SK-N-MC (cell line): ENCODE results near the gene KLF12.
A peak's percentile ranks its signal among the peaks of the same experiment; 100 is the strongest.

Experiments
- DNase-seq: peaks from one replicate; pipeline ENCODE4 v3.0.0-alpha.2; 2011; ENCODE audit warnings: low read depth, low spot score
- H3K27ac ChIP-seq: fragments of 200-600 bp; sonication (generic); 2 replicates; pipeline ENCODE4 v1.5.1; 2016; ENCODE audit warnings: mixed run types
- H3K36me3 ChIP-seq: fragments of 200-600 bp; sonication (generic); 2 replicates; pipeline ENCODE4 v1.6.1; 2017; ENCODE audit warnings: antibody characterized with exemption, low read length, mixed read lengths; ENCODE audit not compliant: insufficient read depth
- H3K4me3 ChIP-seq: fragments of 200-600 bp; sonication (generic); 2 replicates; pipeline ENCODE4 v1.5.1; 2016
- H3K9ac ChIP-seq: fragments of 200-600 bp; sonication (generic); 2 replicates; pipeline ENCODE4 v1.8.0; 2017; ENCODE audit warnings: mixed run types, mixed read lengths; ENCODE audit not compliant: insufficient read length
- H3K9me3 ChIP-seq: fragments of 200-600 bp; sonication (generic); 2 replicates; pipeline ENCODE4 v1.6.1; 2017; ENCODE audit warnings: low read depth, mild to moderate bottlenecking, antibody characterized with exemption, low read length, moderate library complexity, mixed read lengths
- EZH2 ChIP-seq: fragments of 200-600 bp; sonication (generic); IDR thresholded peaks from one replicate; pipeline ENCODE4 v1.6.1; 2017; ENCODE audit warnings: antibody characterized with exemption
- FOXP2 ChIP-seq: optimal IDR thresholded peaks from 2 replicates; pipeline ENCODE3; 2011; ENCODE audit warnings: mild to moderate bottlenecking, moderate library complexity; ENCODE audit not compliant: insufficient read depth; ENCODE audit errors: extremely low read length, control extremely low read depth
- POLR2AphosphoS5 ChIP-seq: IDR thresholded peaks from 2 replicates; pipeline ENCODE4 v1.6.1; 2012; ENCODE audit warnings: mild to moderate bottlenecking, low read depth, low read length, borderline replicate concordance

Gene KLF12

DNA sequence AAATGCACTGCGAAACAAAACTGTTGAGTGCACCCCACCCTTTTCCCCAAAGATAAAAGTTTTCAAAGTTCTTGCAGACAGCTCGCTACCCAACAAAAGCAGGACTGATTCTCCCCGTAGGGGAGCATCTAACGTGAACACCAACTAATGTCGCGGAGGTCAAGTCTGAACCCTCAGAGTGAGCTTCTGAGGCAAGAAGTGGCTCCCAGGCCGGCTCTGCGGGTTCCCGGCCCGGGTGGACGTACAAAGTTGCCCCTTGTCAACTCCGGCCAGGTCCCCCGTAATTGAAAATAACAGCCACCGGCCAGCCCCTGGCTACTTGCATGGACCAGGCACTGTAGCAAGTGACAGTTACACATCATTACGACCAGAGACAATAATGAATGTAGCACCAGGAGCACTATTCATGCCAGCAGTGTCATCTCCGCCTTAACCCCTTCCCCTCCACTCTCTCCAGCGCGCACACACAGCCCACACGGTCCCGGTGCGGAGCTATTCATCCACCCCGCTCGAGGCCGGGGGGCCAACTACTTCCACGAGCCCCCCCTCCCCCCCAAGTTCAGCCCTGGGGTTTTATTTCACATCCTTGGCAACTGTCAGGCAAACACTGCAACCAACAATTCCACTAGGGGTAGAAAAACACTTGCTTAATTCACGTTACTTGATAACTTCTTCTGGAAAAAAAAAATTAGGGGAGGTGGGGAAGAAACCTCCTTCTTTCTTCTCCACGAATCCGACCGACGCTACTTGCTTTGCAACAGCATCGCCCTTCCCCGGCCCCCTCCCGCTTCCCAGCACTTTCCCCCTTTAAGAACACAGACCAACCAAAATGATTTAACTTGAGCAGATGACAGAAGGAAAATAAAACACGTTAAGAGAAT lies 1.2 kb downstream of the KLF12 start:
- no peaks in the 10 kb centered on the region for H3K36me3 ChIP-seq
- no peaks in the 10 kb centered on the region for H3K9me3 ChIP-seq
- peak overlapping the region; percentile 79 for H3K9ac ChIP-seq
- no peak for DNase-seq
- peak overlapping the region; percentile 54; the same call in 1 of the 2 replicates for H3K27ac ChIP-seq
- H3K4me3 ChIP-seq = peak overlapping the region; percentile 94
- TF ChIP-seq POLR2AphosphoS5 = no peak

DNA sequence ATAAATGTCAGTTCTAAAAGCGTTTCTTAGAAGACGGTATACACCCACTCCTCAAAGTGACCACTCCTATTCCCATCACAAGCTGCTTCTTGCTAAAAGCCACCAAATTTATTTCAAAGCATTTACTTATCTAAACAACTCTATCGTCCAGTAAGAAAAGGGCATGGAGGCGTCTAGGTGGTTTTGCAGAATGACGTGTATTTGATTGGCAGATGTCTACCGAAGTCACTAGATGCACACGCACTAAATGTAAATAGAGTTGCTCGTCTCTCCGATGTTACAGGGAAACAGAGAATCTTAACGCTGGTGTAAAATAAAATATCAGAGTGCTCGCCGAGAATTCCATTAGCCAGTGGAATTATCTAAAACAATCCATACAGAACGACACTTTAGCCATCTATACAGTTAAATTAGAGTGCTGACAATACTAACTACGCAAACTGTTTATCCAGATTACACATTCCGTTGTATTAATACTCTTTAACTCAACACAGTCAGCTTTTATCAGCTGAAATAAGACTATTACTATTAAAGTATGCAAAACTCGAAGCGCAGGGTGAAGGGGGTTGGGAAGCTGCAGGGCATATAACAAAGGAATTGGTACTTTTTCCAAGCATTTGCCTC lies 1.9 kb downstream of the KLF12 start:
- Histone ChIP-seq H3K9ac (peak overlapping the region; percentile 45), H3K4me3 (peak overlapping the region; percentile 94), H3K9me3 (no peaks in the 10 kb centered on the region), H3K36me3 (no peaks in the 10 kb centered on the region), H3K27ac (no peak overlapping the region)
- no peak for DNase-seq
- TF ChIP-seq POLR2AphosphoS5 = no peak
- TF ChIP-seq EZH2 = no peak
- no peak for TF ChIP-seq FOXP2

DNA sequence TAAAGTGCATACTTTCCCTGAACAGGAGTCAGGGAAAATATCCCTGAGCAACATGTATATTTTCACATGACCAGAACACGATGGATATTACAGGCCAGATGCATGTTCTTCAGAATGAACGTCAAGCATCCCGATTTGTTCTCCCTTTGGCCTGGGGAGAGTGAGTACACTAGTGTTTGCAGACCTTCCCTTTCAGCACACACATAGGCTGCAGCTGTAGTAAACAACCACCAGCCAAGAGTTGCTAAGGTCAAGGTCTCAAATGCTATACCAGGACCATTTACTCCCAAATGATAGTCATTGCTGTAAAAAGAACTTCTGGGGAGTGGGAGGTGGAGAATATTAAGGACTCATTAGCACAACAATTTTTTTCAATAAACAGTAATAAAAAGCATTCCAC lies 3.0 kb downstream of the KLF12 start:
- Histone ChIP-seq H3K27ac (no peak overlapping the region), H3K36me3 (no peaks in the 10 kb centered on the region), H3K4me3 (no peak overlapping the region), H3K9ac (no peak overlapping the region), H3K9me3 (no peaks in the 10 kb centered on the region)
- TF ChIP-seq POLR2AphosphoS5 (no peak), EZH2 (no peak), FOXP2 (no peak)
- no peak for DNase-seq

DNA sequence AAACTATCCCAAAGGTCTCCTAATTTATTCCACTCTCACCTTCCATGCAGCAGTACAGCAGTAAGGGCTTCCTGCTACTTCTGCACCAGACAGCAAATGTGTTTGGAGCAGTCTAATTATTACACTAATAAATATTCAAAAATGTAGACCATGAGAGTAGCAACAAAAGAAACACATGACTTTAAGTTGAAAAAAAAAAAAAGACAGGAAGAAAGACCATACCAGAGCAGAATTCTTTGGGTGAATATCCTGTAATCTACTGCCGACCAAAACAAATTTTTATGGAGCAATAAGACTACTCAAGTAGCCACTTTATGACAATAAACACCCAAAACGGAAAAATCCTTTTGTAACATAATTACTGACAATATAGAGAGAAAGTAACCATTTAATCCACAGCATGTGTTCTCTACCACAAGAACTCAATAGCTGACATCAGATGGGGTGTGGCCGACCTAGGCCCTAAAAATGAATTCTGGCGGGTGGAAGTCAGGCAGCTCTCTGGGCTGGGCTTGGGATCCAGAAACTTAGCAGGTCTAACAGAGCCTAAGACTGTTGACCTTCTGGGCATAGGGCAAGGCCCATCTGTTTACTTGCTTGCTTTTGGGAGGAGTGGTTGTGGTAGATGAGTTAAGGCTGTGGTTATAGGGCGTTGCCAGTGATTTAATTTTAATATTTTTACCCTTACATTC lies 4.6 kb downstream of the KLF12 start:
- Histone ChIP-seq H3K36me3 (no peaks in the 10 kb centered on the region), H3K4me3 (peak overlapping the region; percentile 48), H3K9ac (no peak overlapping the region), H3K27ac (peak overlapping the region; percentile 57), H3K9me3 (no peaks in the 10 kb centered on the region)
- TF ChIP-seq POLR2AphosphoS5 (peak; percentile 75; the same call in 1 of the 2 replicates), EZH2 (no peak)
- DNase-seq = peak; percentile 67

DNA sequence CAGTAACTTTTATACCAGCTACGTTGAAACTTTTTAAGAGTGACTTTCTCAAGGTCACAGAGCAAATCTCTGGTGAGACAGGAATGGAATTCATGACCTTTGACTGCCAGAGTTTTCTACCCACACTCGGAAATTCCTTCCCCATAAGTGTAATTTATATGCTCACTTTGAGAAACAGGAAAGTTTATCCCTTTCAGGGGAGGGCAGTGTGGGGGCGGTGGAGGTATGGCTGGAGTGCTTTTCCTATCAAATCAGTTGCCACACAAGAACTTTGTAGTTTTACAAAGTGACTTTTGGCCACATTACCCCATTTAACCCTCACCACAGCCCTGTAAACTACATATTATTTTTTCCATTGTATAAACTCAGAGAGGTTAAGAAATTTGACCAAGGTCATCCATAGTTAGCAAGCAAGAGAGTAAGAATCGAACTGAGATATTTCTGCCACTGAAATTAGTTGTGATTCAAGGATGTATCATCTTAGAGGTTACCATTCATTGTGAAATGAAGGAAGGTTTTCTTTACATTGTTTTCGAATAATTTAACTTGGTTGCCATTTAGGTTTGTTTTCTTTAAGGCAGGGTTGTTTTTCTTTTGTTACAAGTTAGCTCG lies 5.9 kb downstream of the KLF12 start:
- no peak overlapping the region for H3K27ac ChIP-seq
- no peak overlapping the region for H3K4me3 ChIP-seq
- H3K9me3 ChIP-seq = no peaks in the 10 kb centered on the region
- no peak for DNase-seq
- no peaks in the 10 kb centered on the region for H3K36me3 ChIP-seq
- H3K9ac ChIP-seq = no peak overlapping the region
- TF ChIP-seq POLR2AphosphoS5 (no peak), EZH2 (no peak), FOXP2 (no peak)

DNA sequence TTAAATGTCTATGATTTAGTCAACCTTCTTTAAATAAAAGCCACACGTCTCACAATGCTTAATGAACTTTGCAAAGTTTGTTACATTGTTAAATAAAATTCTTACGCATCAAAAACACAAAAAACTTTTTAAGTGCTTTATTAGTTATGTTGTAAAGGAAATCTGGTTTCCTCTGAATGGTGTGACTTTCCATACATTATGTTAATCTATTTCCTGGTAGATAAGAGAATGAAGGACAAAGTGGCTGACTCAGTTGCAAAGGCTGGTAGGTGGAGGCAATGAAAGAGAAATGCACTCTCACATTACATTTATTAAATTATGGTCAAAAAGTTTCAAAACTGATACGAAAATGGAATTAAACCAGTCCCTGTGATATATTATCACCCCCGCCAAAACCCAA lies 15.9 kb downstream of the KLF12 start:
- Histone ChIP-seq H3K4me3 (no peak overlapping the region), H3K9ac (no peak overlapping the region), H3K9me3 (peaks cover 3% of the 10 kb centered on the region; the same call in 1 of the 2 replicates), H3K36me3 (no peaks in the 10 kb centered on the region), H3K27ac (no peak overlapping the region)
- no peak for DNase-seq
- TF ChIP-seq POLR2AphosphoS5 (no peak), FOXP2 (no peak), EZH2 (no peak)

DNA sequence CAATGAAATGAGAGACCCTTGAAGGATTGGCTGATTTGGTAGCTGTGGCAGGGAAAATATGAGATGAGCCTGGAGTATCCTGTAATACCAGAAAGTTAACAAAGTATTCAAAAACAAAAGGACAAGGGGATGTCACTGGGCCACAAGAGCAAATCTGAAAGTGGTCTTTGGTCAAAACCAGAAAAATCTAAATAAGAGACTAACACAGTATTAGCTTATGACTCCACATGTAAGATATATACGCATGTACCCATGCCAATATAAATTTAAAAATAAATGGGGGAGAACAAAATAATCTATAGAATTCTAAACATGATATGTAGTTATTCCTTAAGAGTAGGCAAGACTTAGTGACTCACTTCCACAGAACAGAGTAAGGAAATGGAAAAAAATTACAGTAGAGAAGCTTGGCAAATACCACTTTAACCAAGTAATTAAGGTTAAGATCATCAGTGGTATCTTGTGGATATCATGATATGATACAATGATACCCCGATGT lies 16.9 kb downstream of the KLF12 start:
- Histone ChIP-seq H3K9me3 (peaks cover 3% of the 10 kb centered on the region; the same call in 1 of the 2 replicates), H3K27ac (no peak overlapping the region), H3K4me3 (no peak overlapping the region), H3K36me3 (no peaks in the 10 kb centered on the region), H3K9ac (no peak overlapping the region)
- no peak for DNase-seq
- TF ChIP-seq EZH2 (no peak), POLR2AphosphoS5 (no peak), FOXP2 (no peak)

DNA sequence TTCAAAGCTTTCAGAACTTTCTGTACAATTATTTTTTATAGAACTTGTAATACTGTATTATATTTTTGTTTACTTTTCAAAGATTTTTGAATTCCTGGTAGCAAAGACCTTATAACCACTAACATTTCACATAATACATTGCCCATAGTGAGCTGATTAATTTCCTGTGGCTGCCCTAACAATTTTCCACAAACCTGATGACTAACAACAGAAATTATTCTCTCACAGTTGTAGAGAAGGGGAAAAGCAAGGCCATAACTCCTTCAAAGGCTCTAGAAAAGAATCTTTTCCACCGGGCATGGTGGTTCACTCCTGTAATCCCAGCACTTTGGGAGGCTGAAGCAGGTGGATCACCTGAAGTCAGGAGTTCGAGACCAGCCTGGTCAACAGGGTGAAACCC lies 19.1 kb downstream of the KLF12 start:
- H3K36me3 ChIP-seq = no peaks in the 10 kb centered on the region
- H3K27ac ChIP-seq = no peak overlapping the region
- no peak overlapping the region for H3K9ac ChIP-seq
- DNase-seq = no peak
- H3K9me3 ChIP-seq = peaks cover 3% of the 10 kb centered on the region; the same call in 1 of the 2 replicates
- no peak for TF ChIP-seq POLR2AphosphoS5
- H3K4me3 ChIP-seq = no peak overlapping the region
